Activated naive CD8-positive, alpha-beta T cell (primary cell): ENCODE data around the gene SCLY.
A peak's percentile ranks its signal among the peaks of the same experiment; 100 is the strongest.
"Not testable (repeated sequence)": the region's sequence is repeated elsewhere in the genome, so short reads cannot be mapped to it uniquely, and the experiment has no call there.

Source experiments
- H3K27ac Mint-ChIP-seq: one replicate; pipeline ENCODE4 v1.8.0; 2021; ENCODE audit warnings: mixed read lengths
- H3K27me3 Mint-ChIP-seq: one replicate; pipeline ENCODE4 v1.8.0; 2021; ENCODE audit warnings: mixed read lengths
- H3K36me3 Mint-ChIP-seq: one replicate; pipeline ENCODE4 v1.8.0; 2021; ENCODE audit warnings: mixed read lengths
- H3K4me1 Mint-ChIP-seq: one replicate; pipeline ENCODE4 v1.8.0; 2021; ENCODE audit warnings: low read depth, mixed read lengths
- H3K4me3 Mint-ChIP-seq: one replicate; pipeline ENCODE4 v1.8.0; 2021; ENCODE audit warnings: mild to moderate bottlenecking, mixed read lengths
- H3K9me3 Mint-ChIP-seq: one replicate; pipeline ENCODE4 v1.8.0; 2021; ENCODE audit warnings: low read depth, mixed read lengths

SCLY gene

GRCh38 chr2:238030422-238031155, 30.2 kb upstream of the SCLY start:
- Mint-ChIP-seq H3K4me1 (peaks cover 2% of the 10 kb centered on the region), H3K27me3 (no peaks in the 10 kb centered on the region), H3K4me3 (no peak overlapping the region), H3K27ac (no peak overlapping the region), H3K9me3 (no peaks in the 10 kb centered on the region), H3K36me3 (peaks cover 25% of the 10 kb centered on the region)

- Mint-ChIP-seq H3K27me3 (no peaks in the 10 kb centered on the region), H3K27ac (no peak overlapping the region), H3K36me3 (peaks cover 29% of the 10 kb centered on the region)
Observed at GRCh38 chr2:238031751-238032150, 29.1 kb upstream of the SCLY start.

DNA sequence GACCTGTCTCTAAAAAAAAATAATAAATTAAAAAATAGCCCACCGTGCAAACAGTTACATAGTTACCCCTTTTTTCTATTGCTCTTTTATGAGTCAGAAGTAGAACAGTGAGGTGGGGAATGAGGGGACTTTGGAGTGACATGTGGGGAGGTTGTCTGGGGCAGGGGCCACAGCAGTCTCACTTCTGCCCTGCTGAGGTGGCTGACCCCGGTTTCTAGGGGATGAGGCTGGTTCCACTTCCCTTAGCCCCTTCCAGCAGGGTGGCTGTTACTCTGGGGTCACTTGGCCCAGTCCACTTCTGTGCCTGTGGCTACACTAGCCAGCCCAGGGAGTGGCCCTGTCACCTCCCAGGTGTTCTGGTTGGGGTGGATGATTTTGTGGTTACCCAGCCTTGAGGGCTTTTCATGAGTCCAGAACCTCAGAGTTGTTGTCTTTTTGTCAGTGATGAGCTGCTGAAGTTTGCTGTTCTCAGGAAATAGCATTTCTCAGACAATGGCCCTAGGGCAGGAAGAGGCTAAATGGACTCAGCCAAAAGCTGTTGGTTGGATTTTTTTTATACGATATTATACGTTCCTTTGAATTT, 28.0 kb upstream of the SCLY start:
- Mint-ChIP-seq H3K27ac (no peak overlapping the region), H3K4me3 (no peak overlapping the region), H3K36me3 (peaks cover 29% of the 10 kb centered on the region), H3K9me3 (no peaks in the 10 kb centered on the region), H3K4me1 (no peaks in the 10 kb centered on the region), H3K27me3 (no peaks in the 10 kb centered on the region)

More at GRCh38 chr2:238031751-238032150, 29.1 kb upstream of the SCLY start:
- H3K9me3 Mint-ChIP-seq: no peaks in the 10 kb centered on the region
- H3K4me3 Mint-ChIP-seq: no peak overlapping the region
- no peaks in the 10 kb centered on the region for H3K4me1 Mint-ChIP-seq

- Mint-ChIP-seq H3K36me3 (peaks cover 29% of the 10 kb centered on the region), H3K27ac (peak overlapping the region; percentile 34)
- H3K9me3 Mint-ChIP-seq, H3K4me1 Mint-ChIP-seq, H3K4me3 Mint-ChIP-seq, H3K27me3 Mint-ChIP-seq: not testable (repeated sequence)
Observed at GRCh38 chr2:238033991-238034390, 26.8 kb upstream of the SCLY start.

DNA sequence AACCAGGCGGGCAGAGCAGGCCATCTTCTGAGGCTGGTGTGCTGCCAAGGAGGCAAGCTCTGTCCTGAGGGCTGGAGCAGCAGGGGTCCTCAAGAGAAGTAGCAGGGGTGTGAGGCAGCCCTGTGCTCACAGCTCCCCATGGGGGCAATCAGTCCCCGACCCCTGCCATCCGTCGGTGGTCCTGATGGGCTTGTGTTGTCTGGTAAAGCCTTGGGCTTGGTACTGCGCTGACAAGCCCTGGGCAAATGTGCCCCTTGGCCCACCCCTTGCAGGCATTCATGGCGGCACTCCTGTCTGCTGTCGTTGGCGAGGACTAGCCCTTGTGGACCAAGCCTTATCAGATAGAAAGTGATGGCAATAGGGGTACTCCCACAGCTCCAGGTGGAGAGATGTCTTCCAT, 22.6 kb upstream of the SCLY start:
- peaks cover 24% of the 10 kb centered on the region for H3K36me3 Mint-ChIP-seq
- H3K4me1 Mint-ChIP-seq: no peaks in the 10 kb centered on the region
- H3K27me3 Mint-ChIP-seq: no peaks in the 10 kb centered on the region
- H3K27ac Mint-ChIP-seq: no peak overlapping the region
- no peak overlapping the region for H3K4me3 Mint-ChIP-seq
- no peaks in the 10 kb centered on the region for H3K9me3 Mint-ChIP-seq

GRCh38 chr2:238039151-238039550, 21.6 kb upstream of the SCLY start:
- Mint-ChIP-seq H3K27ac (peak overlapping the region; percentile 28), H3K27me3 (no peaks in the 10 kb centered on the region), H3K36me3 (peaks cover 29% of the 10 kb centered on the region), H3K4me1 (no peaks in the 10 kb centered on the region), H3K9me3 (no peaks in the 10 kb centered on the region), H3K4me3 (no peak overlapping the region)

GRCh38 chr2:238039985-238040384, 20.8 kb upstream of the SCLY start:
- Mint-ChIP-seq H3K4me3 (no peak overlapping the region), H3K27me3 (no peaks in the 10 kb centered on the region), H3K4me1 (no peaks in the 10 kb centered on the region), H3K36me3 (peaks cover 25% of the 10 kb centered on the region), H3K27ac (peak overlapping the region; percentile 10), H3K9me3 (no peaks in the 10 kb centered on the region)

DNA sequence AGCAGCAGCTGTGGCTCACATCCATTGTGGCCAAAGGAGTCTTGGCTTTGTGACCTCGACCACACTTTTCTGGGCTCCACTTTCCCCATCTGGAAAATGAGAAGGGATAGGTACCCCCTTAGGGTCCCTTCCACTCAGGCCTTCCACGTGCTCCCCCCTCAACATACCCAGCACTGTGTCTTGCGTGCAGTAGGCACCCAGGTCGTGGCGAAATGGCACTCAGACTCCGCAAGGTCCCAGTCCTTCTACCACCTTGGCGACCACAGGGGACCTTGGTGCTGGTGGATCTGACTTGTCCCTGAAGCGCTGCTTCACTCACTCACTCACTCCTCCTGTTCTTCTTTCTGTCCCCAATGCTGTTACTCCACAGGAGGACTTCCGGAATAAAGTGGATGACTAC, 19.9 kb upstream of the SCLY start:
- Mint-ChIP-seq H3K9me3 (no peaks in the 10 kb centered on the region), H3K36me3 (peaks cover 21% of the 10 kb centered on the region), H3K27ac (no peak overlapping the region), H3K27me3 (no peaks in the 10 kb centered on the region), H3K4me3 (no peak overlapping the region), H3K4me1 (no peaks in the 10 kb centered on the region)

DNA sequence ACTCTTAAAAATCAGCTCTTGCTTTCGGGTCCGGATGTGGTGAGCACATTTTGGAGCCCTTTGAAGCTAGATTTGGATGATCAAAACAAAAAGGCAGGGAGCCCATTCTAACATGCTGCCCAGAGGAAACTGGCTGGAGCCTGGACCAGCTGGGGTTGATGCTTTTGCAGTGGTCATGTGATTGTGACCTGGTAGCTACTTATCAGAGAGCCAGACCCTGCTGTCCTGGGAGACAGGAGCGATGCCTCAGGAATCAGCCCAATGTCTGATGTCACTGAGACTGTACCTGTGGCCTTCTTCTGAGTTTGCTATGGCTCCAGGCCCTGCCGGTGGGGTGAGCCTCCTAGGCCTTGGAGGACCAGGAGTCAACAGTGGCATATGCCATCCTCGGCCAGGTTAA, 18.7 kb upstream of the SCLY start:
- Mint-ChIP-seq H3K4me1 (no peaks in the 10 kb centered on the region), H3K36me3 (peaks cover 26% of the 10 kb centered on the region), H3K27ac (no peak overlapping the region), H3K4me3 (no peak overlapping the region), H3K27me3 (no peaks in the 10 kb centered on the region), H3K9me3 (peaks cover 6% of the 10 kb centered on the region)

GRCh38 chr2:238042849-238043584, 17.8 kb upstream of the SCLY start:
- Mint-ChIP-seq H3K27me3 (no peaks in the 10 kb centered on the region), H3K27ac (peak overlapping the region; percentile 34), H3K9me3 (peaks cover 14% of the 10 kb centered on the region), H3K4me1 (no peaks in the 10 kb centered on the region), H3K4me3 (no peak overlapping the region), H3K36me3 (peaks cover 30% of the 10 kb centered on the region)

- no peak overlapping the region for H3K27ac Mint-ChIP-seq
Observed at GRCh38 chr2:238043851-238044250, 16.9 kb upstream of the SCLY start.

DNA sequence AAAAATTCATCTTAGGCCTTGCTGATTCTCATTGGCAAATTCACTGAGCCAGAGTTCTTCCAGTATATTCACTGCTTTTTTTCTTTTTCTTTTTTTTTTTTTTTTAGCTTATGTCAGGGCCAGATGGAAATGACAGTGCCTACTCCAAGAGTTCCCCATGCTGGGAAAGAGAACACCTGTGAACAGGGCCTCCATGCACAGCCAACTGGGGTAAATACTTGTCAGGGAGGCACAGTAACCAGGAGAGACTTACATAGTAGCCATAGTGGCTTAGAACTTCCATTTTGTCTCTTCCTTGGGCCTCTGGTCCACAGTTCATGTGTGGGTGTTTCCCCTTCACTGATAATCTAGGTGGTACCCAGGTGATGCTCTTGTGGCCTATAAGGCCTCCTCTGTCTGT, 15.2 kb upstream of the SCLY start:
- no peak overlapping the region for H3K4me3 Mint-ChIP-seq
- no peak overlapping the region for H3K27ac Mint-ChIP-seq

More at GRCh38 chr2:238043851-238044250, 16.9 kb upstream of the SCLY start:
- H3K4me3 Mint-ChIP-seq: no peak overlapping the region
- H3K27me3 Mint-ChIP-seq: no peaks in the 10 kb centered on the region
- peaks cover 14% of the 10 kb centered on the region for H3K9me3 Mint-ChIP-seq
- peaks cover 30% of the 10 kb centered on the region for H3K36me3 Mint-ChIP-seq
- no peaks in the 10 kb centered on the region for H3K4me1 Mint-ChIP-seq

DNA sequence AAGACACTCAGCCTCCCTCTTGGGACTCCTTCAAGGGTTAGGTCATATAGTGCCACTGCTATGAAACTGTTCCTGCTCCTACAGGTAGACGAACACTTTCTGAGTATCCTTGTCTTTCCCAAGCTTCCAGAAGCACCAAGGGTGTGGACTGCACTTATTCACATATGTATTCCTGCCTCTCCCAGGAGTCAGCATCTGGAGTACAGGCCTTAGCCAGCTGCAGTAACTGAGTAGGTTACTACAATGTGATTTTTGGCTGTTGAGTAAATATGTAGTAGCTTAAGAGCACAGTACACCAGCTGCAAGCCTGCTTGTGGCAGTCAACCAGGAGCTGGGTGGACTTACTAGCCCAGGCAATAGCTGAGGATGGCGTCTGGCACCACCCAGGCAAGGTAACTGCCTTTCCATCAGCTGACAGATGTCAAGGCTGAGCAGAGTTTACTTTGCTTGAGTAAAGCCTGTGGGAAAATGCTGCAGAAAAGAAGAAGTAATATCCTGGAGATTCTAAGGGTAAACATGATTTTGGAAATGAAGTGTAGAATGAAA, 14.0 kb upstream of the SCLY start:
- Mint-ChIP-seq H3K27ac (no peak overlapping the region), H3K4me3 (no peak overlapping the region), H3K4me1 (no peaks in the 10 kb centered on the region), H3K9me3 (peaks cover 14% of the 10 kb centered on the region), H3K27me3 (no peaks in the 10 kb centered on the region), H3K36me3 (peaks cover 22% of the 10 kb centered on the region)

More for the DNA sequence above, 15.2 kb upstream of the SCLY start:
- H3K36me3 Mint-ChIP-seq: peaks cover 29% of the 10 kb centered on the region
- H3K27me3 Mint-ChIP-seq: no peaks in the 10 kb centered on the region
- H3K9me3 Mint-ChIP-seq: peaks cover 14% of the 10 kb centered on the region
- no peaks in the 10 kb centered on the region for H3K4me1 Mint-ChIP-seq

DNA sequence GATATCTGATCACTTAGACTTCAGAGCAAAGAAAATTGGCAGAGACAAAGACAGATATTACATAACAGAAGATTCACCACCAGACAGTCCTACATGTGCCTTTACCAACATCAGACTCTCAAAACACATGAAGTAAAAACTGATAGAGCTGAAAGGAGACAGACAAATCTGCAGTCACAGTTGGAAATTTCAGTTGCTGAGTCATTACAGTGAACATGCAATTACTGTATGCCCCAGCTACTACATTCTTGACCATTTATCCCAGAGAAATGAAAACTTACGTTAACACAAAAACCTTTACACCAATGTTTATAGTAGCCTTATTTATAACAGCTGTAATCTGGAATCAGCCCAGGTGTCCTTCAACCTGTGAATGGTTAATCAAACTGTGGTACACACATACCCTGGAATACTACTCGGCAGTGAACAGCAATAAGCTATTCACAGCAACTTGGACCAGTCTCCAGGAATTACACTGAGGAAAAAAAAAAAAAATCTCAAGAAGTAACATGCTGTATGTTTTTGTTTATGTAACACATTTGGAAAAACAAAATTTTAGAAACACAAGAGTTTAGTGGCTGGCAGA, 7.5 kb upstream of the SCLY start:
- Mint-ChIP-seq H3K9me3 (no peaks in the 10 kb centered on the region), H3K4me1 (peaks cover 4% of the 10 kb centered on the region), H3K27me3 (peaks cover 19% of the 10 kb centered on the region), H3K4me3 (no peak overlapping the region), H3K27ac (no peak overlapping the region), H3K36me3 (peaks cover 4% of the 10 kb centered on the region)

GRCh38 chr2:238055841-238056240, 5.0 kb upstream of the SCLY start:
- no peak overlapping the region for H3K4me3 Mint-ChIP-seq
- peaks cover 9% of the 10 kb centered on the region for H3K36me3 Mint-ChIP-seq
- peaks cover 19% of the 10 kb centered on the region for H3K27me3 Mint-ChIP-seq
- H3K4me1 Mint-ChIP-seq: peaks cover 16% of the 10 kb centered on the region
- H3K9me3 Mint-ChIP-seq: peaks cover 3% of the 10 kb centered on the region
- no peak overlapping the region for H3K27ac Mint-ChIP-seq
